ENCODE measurements around the gene CAPN3. TPM values are rescaled to one million over a fixed set of nuclear protein-coding genes. Genes with fewer than 3 reads are reported as not detected.

CAPN3 gene
- total RNA-seq, 1 donor from 2014 or later: 23.8 TPM

DNA sequence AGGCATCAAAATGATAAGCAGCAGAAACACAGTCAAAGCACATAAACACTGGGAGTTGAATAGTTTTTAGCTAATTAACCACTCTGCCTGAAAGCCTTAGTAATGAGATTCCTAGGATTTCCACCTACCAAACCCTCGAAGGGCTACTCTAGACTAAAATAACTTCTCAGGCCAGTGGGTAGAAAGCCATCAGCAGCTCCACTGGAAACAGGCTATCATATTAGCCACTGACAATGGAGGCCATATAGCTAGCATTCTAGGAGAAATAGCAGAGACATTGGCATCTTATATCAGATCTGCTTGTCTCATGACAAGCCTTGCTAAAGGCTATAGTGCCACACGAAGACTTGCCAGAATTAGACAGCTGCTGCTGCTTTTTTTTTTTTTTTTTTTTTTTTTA, 4.5 kb upstream of the CAPN3 start:
- CTCF ChIA-PET: no interaction called here
- TF ChIP-seq, protein P1, sequence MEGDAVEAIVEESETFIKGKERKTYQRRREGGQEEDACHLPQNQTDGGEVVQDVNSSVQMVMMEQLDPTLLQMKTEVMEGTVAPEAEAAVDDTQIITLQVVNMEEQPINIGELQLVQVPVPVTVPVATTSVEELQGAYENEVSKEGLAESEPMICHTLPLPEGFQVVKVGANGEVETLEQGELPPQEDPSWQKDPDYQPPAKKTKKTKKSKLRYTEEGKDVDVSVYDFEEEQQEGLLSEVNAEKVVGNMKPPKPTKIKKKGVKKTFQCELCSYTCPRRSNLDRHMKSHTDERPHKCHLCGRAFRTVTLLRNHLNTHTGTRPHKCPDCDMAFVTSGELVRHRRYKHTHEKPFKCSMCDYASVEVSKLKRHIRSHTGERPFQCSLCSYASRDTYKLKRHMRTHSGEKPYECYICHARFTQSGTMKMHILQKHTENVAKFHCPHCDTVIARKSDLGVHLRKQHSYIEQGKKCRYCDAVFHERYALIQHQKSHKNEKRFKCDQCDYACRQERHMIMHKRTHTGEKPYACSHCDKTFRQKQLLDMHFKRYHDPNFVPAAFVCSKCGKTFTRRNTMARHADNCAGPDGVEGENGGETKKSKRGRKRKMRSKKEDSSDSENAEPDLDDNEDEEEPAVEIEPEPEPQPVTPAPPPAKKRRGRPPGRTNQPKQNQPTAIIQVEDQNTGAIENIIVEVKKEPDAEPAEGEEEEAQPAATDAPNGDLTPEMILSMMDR (IDR thresholded peaks at IDR 0.05): no peak
- Mint-ChIP-seq H3K4me1 (no peaks in the 10 kb centered on the region), H3K4me3 (no peak overlapping the region), H3K27ac (no peak overlapping the region), H3K9me3 (no peaks in the 10 kb centered on the region), H3K36me3 (ENCODE audit: low read depth) (peaks cover 72% of the 10 kb centered on the region), H3K27me3 (no peaks in the 10 kb centered on the region)
- intact Hi-C loops (cut with micrococcal nuclease): no loop called here
- DNase-seq (no peak), ATAC-seq (ENCODE audit: low read depth) (no peak)
- POLR2A ChIA-PET: no interaction called here

GRCh38 chr15:42355291-42355690, 4.0 kb upstream of the CAPN3 start:
- H3K36me3 Mint-ChIP-seq (ENCODE audit: low read depth): peaks cover 71% of the 10 kb centered on the region
- H3K9me3 Mint-ChIP-seq: no peaks in the 10 kb centered on the region
- TF ChIP-seq, protein P1 (IDR thresholded peaks at IDR 0.05): no peak
- DNase-seq (no peak), ATAC-seq (ENCODE audit: low read depth) (no peak)
- ChIA-PET CTCF (no interaction called here), POLR2A (no interaction called here)
- H3K27ac Mint-ChIP-seq: no peak overlapping the region
- H3K4me1 Mint-ChIP-seq: no peaks in the 10 kb centered on the region
- no peak overlapping the region for H3K4me3 Mint-ChIP-seq
- intact Hi-C loops (cut with micrococcal nuclease): no loop called here
- H3K27me3 Mint-ChIP-seq: no peaks in the 10 kb centered on the region

DNA sequence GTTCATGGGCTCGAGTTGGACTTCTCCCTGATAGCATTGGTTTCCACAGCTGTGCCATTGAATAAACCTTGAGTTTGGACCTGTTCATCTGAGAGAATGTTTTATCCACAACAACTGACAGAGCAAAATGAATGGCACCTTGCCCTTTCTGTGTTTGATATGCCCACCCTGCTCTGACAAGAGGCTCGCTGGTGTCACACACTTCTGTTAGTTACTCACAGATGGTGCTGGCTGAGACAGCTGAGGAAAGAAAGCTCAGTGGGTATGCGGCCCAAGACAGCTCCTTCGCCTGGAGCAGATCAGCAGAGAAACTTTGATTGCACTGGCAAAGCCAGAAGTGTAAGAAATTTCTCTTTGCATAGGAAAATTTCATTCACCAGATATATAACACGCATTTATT, 2.5 kb upstream of the CAPN3 start:
- Mint-ChIP-seq H3K27ac (no peak overlapping the region), H3K4me3 (no peak overlapping the region), H3K36me3 (ENCODE audit: low read depth) (peaks cover 71% of the 10 kb centered on the region), H3K27me3 (no peaks in the 10 kb centered on the region), H3K4me1 (no peaks in the 10 kb centered on the region), H3K9me3 (no peaks in the 10 kb centered on the region)
- TF ChIP-seq, protein P1 (IDR thresholded peaks at IDR 0.05): no peak
- intact Hi-C loops (cut with micrococcal nuclease): no loop called here
- ChIA-PET POLR2A (no interaction called here), CTCF (no interaction called here)
- ATAC-seq (ENCODE audit: low read depth) (no peak), DNase-seq (no peak)

- no peaks in the 10 kb centered on the region for H3K4me1 Mint-ChIP-seq
- no peaks in the 10 kb centered on the region for H3K27me3 Mint-ChIP-seq
- intact Hi-C loops (cut with micrococcal nuclease): no loop called here
- POLR2A ChIA-PET: no interaction called here
- no peak overlapping the region for H3K4me3 Mint-ChIP-seq
- ATAC-seq (ENCODE audit: low read depth) (no peak), DNase-seq (no peak)
- peaks cover 67% of the 10 kb centered on the region for H3K36me3 Mint-ChIP-seq (ENCODE audit: low read depth)
- TF ChIP-seq, protein P1 (IDR thresholded peaks at IDR 0.05): no peak
- CTCF ChIA-PET: no interaction called here
- H3K27ac Mint-ChIP-seq: no peak overlapping the region
- no peaks in the 10 kb centered on the region for H3K9me3 Mint-ChIP-seq
Measured at GRCh38 chr15:42358141-42358540, 1.2 kb upstream of the CAPN3 start.

DNA sequence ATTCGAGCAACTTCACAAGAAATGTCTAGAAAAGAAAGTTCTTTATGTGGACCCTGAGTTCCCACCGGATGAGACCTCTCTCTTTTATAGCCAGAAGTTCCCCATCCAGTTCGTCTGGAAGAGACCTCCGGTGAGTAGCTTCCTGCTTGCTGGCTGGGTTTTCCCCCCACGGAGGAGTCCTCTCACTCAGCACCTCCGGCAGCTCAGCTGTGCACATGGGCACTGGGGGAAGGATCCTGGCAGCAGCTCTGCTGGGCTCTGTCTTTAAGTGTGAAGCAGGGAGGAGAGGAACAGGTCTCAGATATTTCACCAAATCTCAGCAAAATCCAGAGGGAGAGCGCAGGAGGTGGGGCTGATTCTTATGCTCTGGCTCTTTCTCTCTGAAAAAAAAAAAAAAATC, 684 bp downstream of the CAPN3 start:
- ChIA-PET CTCF (no interaction called here), POLR2A (no interaction called here)
- no peak overlapping the region for H3K27ac Mint-ChIP-seq

More for the DNA sequence above, 684 bp downstream of the CAPN3 start:
- intact Hi-C loops (cut with micrococcal nuclease): no loop called here
- Mint-ChIP-seq H3K27me3 (no peaks in the 10 kb centered on the region), H3K9me3 (no peaks in the 10 kb centered on the region), H3K36me3 (ENCODE audit: low read depth) (peaks cover 52% of the 10 kb centered on the region), H3K4me3 (no peak overlapping the region), H3K4me1 (no peaks in the 10 kb centered on the region)
- ATAC-seq (ENCODE audit: low read depth) (no peak), DNase-seq (no peak)
- TF ChIP-seq, protein P1 (IDR thresholded peaks at IDR 0.05): no peak

All from activated B cell treated with CpG ODN at 0.5 μM for 24 hours (primary cell).